NB4 (cell line): ENCODE data around the gene OSBPL1A.

Experiments used
- CTCF ChIP-seq: IDR thresholded peaks from one replicate; pipeline ENCODE4 v1.5.1; 2012; ENCODE audit warnings: low read depth, low read length
- POLR2A ChIP-seq: IDR thresholded peaks from 2 replicates; pipeline ENCODE4 v1.6.1; 2011; ENCODE audit warnings: mild to moderate bottlenecking; ENCODE audit not compliant: insufficient read length; ENCODE audit errors: extremely low read depth

- TF ChIP-seq CTCF = no peak
- no peak for TF ChIP-seq POLR2A
Measured at GRCh38 chr18:24268784-24269550, 128.7 kb downstream of the OSBPL1A start.
